Lower leg skin (tissue), 4 donors: Measurements from ENCODE around the gene SDK1. TPM values are rescaled to one million over a fixed set of nuclear protein-coding genes. Genes with fewer than 3 reads are reported as not detected.

Experiments
- DNase-seq, 2 donors: peaks; one replicate each; pipeline ENCODE4 v3.0.0-alpha.2; 2019; ENCODE audit warnings: low spot score in 2 of 2
- H3K4me3 ChIP-seq: fragments of 200-600 bp; sonication (generic); 2 replicates; pipeline ENCODE4 v1.5.1; 2017; ENCODE audit warnings: mild to moderate bottlenecking, low read depth; ENCODE audit not compliant: poor library complexity, severe bottlenecking
- CTCF ChIP-seq, 3 donors: fragments of 450-650 bp; IDR thresholded peaks; one replicate each; pipeline ENCODE4 v1.5.1; 2016; ENCODE audit warnings: antibody characterized with exemption in 3 of 3, mild to moderate bottlenecking in 3 of 3, moderate library complexity in 2 of 3
- POLR2A ChIP-seq, 2 donors: fragments of 450-650 bp; IDR thresholded peaks; one replicate each; pipeline ENCODE4 v1.6.1; 2016 to 2017; ENCODE audit warnings: antibody characterized with exemption in 2 of 2, mild to moderate bottlenecking in 1 of 2, moderate library complexity in 1 of 2
- WGBS, 2 donors: methylation state at CpG; one replicate each; pipeline ENCODE4 v1.1.5; 2018; 5-methylcytosine and 5-hydroxymethylcytosine counted together
- intact Hi-C: fragments of 100-400 bp; cut with DNase I; formaldehyde crosslinking; loops from one replicate; pipeline ENCODE4 v1.15.0; 2023; ENCODE audit warnings: low total_unique reads
- total RNA-seq, 4 donors: library from RNA; depleted of rRNA; stranded (reverse); fragments of >200 nt; gene quantifications; one replicate each; pipeline ENCODE4 v1.1.0, GENCODE V29; 2016

Gene SDK1
- total RNA-seq, 4 donors from 2014 or later, result 1.9 to 7.2 (median 5.1) TPM

- WGBS, 2 donors, result 91 to 92% methylated on average over 10 of the region's 10 CpGs
- no peak for DNase-seq
- TF ChIP-seq CTCF (IDR thresholded peaks at IDR 0.05) (no peak), POLR2A (IDR thresholded peaks at IDR 0.05) (no peak)
- intact Hi-C loops, result no loop called here
- no peak overlapping the region for H3K4me3 ChIP-seq
Measured at GRCh38 chr7:4157651-4158050, 856.6 kb downstream of the SDK1 start.

- TF ChIP-seq POLR2A (IDR thresholded peaks at IDR 0.05) (no peak), CTCF (IDR thresholded peaks at IDR 0.05) (no peak)
- 95 to 96% methylated on average over 25 to 27 of the region's 27 CpGs for WGBS, 2 donors
- no peak for DNase-seq
- H3K4me3 ChIP-seq, result no peak overlapping the region
- intact Hi-C loops, result no loop called here
Measured at GRCh38 chr7:4158441-4159153, 857.5 kb downstream of the SDK1 start.

- WGBS, 2 donors, result 84 to 90% methylated on average over 5 of the region's 5 CpGs
- TF ChIP-seq POLR2A (IDR thresholded peaks at IDR 0.05), result no peak
- TF ChIP-seq CTCF (IDR thresholded peaks at IDR 0.05), result no peak
- intact Hi-C loops, result no loop called here
- H3K4me3 ChIP-seq, result no peak overlapping the region
- no peak for DNase-seq
Measured at GRCh38 chr7:4159154-4159501, 858.1 kb downstream of the SDK1 start.

- intact Hi-C loops, result no loop called here
- H3K4me3 ChIP-seq, result no peak overlapping the region
- WGBS, 2 donors, result 66 to 74% methylated on average over 6 of the region's 6 CpGs
- no peak for DNase-seq
- TF ChIP-seq CTCF (IDR thresholded peaks at IDR 0.05) (no peak), POLR2A (IDR thresholded peaks at IDR 0.05) (no peak)
Measured at GRCh38 chr7:4159761-4160554, 858.9 kb downstream of the SDK1 start.

GRCh38 chr7:4162884-4163564 is 862.0 kb downstream of the SDK1 start:
- TF ChIP-seq POLR2A (IDR thresholded peaks at IDR 0.05), result no peak
- no peak for TF ChIP-seq CTCF (IDR thresholded peaks at IDR 0.05)
- intact Hi-C loops, result no loop called here
- no peak for DNase-seq
- no peak overlapping the region for H3K4me3 ChIP-seq
- 73 to 75% methylated on average over 14 of the region's 14 CpGs for WGBS, 2 donors
